ENCODE measurements around the gene FHOD1. TPM values are rescaled to one million over a fixed set of nuclear protein-coding genes. Genes with fewer than 3 reads are reported as not detected.

FHOD1 gene
- polyA plus RNA-seq, 3 donors from 2014 or later = 3.5 to 8.2 (median 4.8) TPM

- peak overlapping the region in 1 of 6 donors; percentile 41 for H3K27ac Mint-ChIP-seq
- peaks cover 0 to 4% (median 3%) of the 10 kb centered on the region in 3 donors for H3K27me3 Mint-ChIP-seq (ENCODE audit: low read depth in 3 of 3)
- peaks cover 22 to 25% of the 10 kb centered on the region in 2 donors for H3K4me1 Mint-ChIP-seq
- H3K4me3 Mint-ChIP-seq = no peak overlapping the region
- no peaks in the 10 kb centered on the region for H3K9me3 Mint-ChIP-seq
- peaks cover 11 to 20% (median 11%) of the 10 kb centered on the region in 3 donors for H3K36me3 Mint-ChIP-seq
- no peak for DNase-seq
Measured at GRCh38 chr16:67198238-67198734, 49.0 kb downstream of the FHOD1 start.

DNA sequence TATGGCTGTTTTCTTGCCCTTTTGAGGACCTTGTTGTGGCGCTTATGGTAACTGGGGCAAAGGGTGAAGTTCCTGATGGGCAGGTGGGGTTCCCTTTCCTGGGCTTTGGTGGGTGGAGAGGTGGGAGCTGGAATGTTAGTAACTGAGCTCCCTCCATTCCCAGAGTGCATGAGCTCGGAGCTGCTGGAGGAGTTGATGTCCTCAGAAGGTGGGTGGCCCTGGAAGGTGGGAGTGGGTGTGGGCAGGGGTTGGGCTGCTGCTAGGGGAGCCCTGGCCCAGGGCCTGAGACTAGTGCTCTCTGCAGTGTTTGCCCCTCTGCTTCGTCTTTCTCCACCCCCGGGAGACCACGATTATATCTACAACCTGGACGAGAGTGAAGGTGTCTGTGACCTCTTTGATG, 49.6 kb downstream of the FHOD1 start:
- Mint-ChIP-seq H3K36me3 (peaks cover 11 to 20% (median 11%) of the 10 kb centered on the region in 3 donors), H3K27me3 (ENCODE audit: low read depth in 3 of 3) (peaks cover 0 to 4% (median 3%) of the 10 kb centered on the region in 3 donors), H3K4me1 (peaks cover 28 to 31% of the 10 kb centered on the region in 2 donors), H3K9me3 (no peaks in the 10 kb centered on the region), H3K4me3 (no peak overlapping the region), H3K27ac (no peak overlapping the region)
- DNase-seq = no peak

- no peaks in the 10 kb centered on the region for H3K9me3 Mint-ChIP-seq
- H3K4me1 Mint-ChIP-seq = peaks cover 32 to 38% of the 10 kb centered on the region in 2 donors
- peaks cover 11 to 20% (median 11%) of the 10 kb centered on the region in 3 donors for H3K36me3 Mint-ChIP-seq
- DNase-seq = no peak
- peak overlapping the region in 3 of 6 donors; percentile 54 to 55 (median 54) for H3K27ac Mint-ChIP-seq
- no peak overlapping the region for H3K4me3 Mint-ChIP-seq
- H3K27me3 Mint-ChIP-seq (ENCODE audit: low read depth in 3 of 3) = peaks cover under 1 to 5% (median 4%) of the 10 kb centered on the region in 3 donors
Measured at GRCh38 chr16:67196881-67197280, 50.4 kb downstream of the FHOD1 start.

- DNase-seq = no peak
- H3K4me1 Mint-ChIP-seq = peaks cover 39 to 46% of the 10 kb centered on the region in 2 donors
- peaks cover 11 to 20% (median 11%) of the 10 kb centered on the region in 3 donors for H3K36me3 Mint-ChIP-seq
- H3K9me3 Mint-ChIP-seq = no peaks in the 10 kb centered on the region
- H3K4me3 Mint-ChIP-seq = no peak overlapping the region
- peaks cover 3 to 5% (median 4%) of the 10 kb centered on the region in 3 donors for H3K27me3 Mint-ChIP-seq (ENCODE audit: low read depth in 3 of 3)
- H3K27ac Mint-ChIP-seq = peak overlapping the region in 2 of 6 donors; percentile 32 to 66
Measured at GRCh38 chr16:67195676-67196075, 51.6 kb downstream of the FHOD1 start.

- Mint-ChIP-seq H3K4me1 (peaks cover 39 to 46% of the 10 kb centered on the region in 2 donors), H3K4me3 (peak overlapping the region; percentile 88 to 92 (median 88)), H3K27ac (peak overlapping the region in 3 of 6 donors; percentile 62 to 83 (median 77))
Measured at GRCh38 chr16:67194260-67194659, 53.0 kb downstream of the FHOD1 start.

GRCh38 chr16:67193536-67193935, 53.7 kb downstream of the FHOD1 start:
- DNase-seq = no peak
- Mint-ChIP-seq H3K9me3 (no peaks in the 10 kb centered on the region), H3K36me3 (peaks cover 11 to 20% (median 11%) of the 10 kb centered on the region in 3 donors), H3K4me3 (peak overlapping the region; percentile 88 to 92 (median 88)), H3K27ac (peak overlapping the region; percentile 62 to 88 (median 77)), H3K27me3 (ENCODE audit: low read depth in 3 of 3) (peaks cover 3 to 7% (median 5%) of the 10 kb centered on the region in 3 donors), H3K4me1 (peaks cover 39 to 46% of the 10 kb centered on the region in 2 donors)

More at GRCh38 chr16:67194260-67194659, 53.0 kb downstream of the FHOD1 start:
- peaks cover 11 to 20% (median 11%) of the 10 kb centered on the region in 3 donors for H3K36me3 Mint-ChIP-seq
- H3K9me3 Mint-ChIP-seq = no peaks in the 10 kb centered on the region
- DNase-seq = no peak
- peaks cover 3 to 7% (median 5%) of the 10 kb centered on the region in 3 donors for H3K27me3 Mint-ChIP-seq (ENCODE audit: low read depth in 3 of 3)

GRCh38 chr16:67192781-67193361, 54.4 kb downstream of the FHOD1 start:
- Mint-ChIP-seq H3K9me3 (no peaks in the 10 kb centered on the region), H3K27me3 (ENCODE audit: low read depth in 3 of 3) (peaks cover 1 to 7% (median 5%) of the 10 kb centered on the region in 3 donors), H3K27ac (peak overlapping the region; percentile 75 to 88 (median 84)), H3K4me1 (peaks cover 39 to 46% of the 10 kb centered on the region in 2 donors), H3K4me3 (peak overlapping the region; percentile 88 to 92 (median 88)), H3K36me3 (peaks cover 11 to 20% (median 11%) of the 10 kb centered on the region in 3 donors)
- no peak for DNase-seq

DNA sequence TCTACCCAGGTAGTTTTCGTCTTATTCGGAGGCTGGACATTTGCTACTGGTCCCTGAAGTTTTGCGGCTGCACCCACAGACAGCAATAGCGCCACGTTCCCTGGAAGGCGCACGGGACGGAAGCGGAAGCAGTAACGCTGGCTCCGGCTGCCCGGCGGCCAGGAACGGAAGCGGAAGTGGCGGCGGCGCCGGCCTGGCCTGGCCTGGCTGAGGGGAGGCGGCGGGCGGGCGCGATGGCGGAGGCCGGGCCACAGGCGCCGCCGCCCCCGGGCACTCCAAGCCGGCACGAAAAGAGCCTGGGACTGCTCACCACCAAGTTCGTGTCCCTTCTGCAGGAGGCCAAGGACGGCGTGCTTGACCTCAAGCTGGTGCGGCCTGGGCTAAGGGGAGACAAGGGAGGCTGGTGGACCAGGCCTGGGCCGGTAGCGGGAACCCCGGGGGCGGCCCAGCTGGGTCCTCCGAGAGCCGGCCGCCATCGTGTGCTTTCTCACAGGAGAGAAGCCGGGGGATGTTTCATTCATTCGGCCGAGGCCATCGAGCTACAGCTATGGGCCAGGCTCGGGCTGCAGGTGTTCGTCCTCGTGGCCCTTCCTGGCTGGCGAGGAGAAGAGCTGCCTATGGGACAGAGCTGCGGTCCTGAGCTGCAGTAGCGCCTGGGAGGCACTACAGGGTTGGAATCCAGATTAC, 55.1 kb downstream of the FHOD1 start, which contains the start of gene E2F4:
TSS of gene E2F4 (plus strand) at position 161 of the 687 bp plus-strand sequence. CDS start at position 234, 73 bp downstream.
- peaks cover 39 to 46% of the 10 kb centered on the region in 2 donors for H3K4me1 Mint-ChIP-seq
- H3K27me3 Mint-ChIP-seq (ENCODE audit: low read depth in 3 of 3) = peaks cover 1 to 9% (median 5%) of the 10 kb centered on the region in 3 donors
- peak within 1 kb of the TSS; percentile 75 to 93 (median 87) for H3K27ac Mint-ChIP-seq
- peak within 1 kb of the TSS; percentile 88 to 92 (median 88) for H3K4me3 Mint-ChIP-seq
- DNase-seq = peak; percentile 87 to 89 (median 88)
- peaks cover 11 to 16% (median 11%) of the 10 kb centered on the region in 3 donors for H3K36me3 Mint-ChIP-seq
- H3K9me3 Mint-ChIP-seq = no peaks in the 10 kb centered on the region

DNA sequence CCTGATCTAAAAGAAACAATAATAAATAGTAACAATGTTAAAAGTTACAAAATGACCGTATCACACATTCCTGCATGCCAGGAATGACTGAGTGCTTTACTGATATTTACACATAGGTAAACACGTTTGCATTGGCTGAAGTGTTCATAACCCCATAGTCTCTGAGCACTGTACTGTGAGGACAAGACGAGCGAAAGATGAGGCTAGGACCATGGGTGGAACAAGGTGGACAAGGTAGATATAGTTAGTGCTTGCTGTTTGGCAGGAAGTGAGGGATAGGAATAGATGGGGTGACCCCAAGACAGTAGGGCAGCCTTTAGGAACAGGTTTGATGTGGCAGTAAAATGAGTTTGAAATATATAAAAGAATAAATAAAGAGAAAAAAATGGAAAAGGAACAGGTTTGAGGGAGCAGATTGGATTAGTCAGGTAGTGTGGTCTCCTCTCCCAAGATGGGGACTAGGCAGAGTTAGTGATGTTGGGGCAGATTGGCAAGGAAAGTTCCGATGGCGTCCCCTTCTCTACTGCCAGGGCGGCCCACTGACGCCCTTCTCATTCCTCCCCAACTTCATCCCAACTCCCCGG, 55.8 kb downstream of the FHOD1 start:
- H3K27me3 Mint-ChIP-seq (ENCODE audit: low read depth in 3 of 3) = peaks cover 1 to 9% (median 5%) of the 10 kb centered on the region in 3 donors
- H3K9me3 Mint-ChIP-seq = no peaks in the 10 kb centered on the region
- peaks cover 35 to 41% of the 10 kb centered on the region in 2 donors for H3K4me1 Mint-ChIP-seq
- H3K4me3 Mint-ChIP-seq = peak overlapping the region; percentile 88 to 92 (median 88)
- H3K27ac Mint-ChIP-seq = peak overlapping the region; percentile 57 to 93 (median 87)
- no peak for DNase-seq
- peaks cover 6 to 11% (median 6%) of the 10 kb centered on the region in 3 donors for H3K36me3 Mint-ChIP-seq

DNA sequence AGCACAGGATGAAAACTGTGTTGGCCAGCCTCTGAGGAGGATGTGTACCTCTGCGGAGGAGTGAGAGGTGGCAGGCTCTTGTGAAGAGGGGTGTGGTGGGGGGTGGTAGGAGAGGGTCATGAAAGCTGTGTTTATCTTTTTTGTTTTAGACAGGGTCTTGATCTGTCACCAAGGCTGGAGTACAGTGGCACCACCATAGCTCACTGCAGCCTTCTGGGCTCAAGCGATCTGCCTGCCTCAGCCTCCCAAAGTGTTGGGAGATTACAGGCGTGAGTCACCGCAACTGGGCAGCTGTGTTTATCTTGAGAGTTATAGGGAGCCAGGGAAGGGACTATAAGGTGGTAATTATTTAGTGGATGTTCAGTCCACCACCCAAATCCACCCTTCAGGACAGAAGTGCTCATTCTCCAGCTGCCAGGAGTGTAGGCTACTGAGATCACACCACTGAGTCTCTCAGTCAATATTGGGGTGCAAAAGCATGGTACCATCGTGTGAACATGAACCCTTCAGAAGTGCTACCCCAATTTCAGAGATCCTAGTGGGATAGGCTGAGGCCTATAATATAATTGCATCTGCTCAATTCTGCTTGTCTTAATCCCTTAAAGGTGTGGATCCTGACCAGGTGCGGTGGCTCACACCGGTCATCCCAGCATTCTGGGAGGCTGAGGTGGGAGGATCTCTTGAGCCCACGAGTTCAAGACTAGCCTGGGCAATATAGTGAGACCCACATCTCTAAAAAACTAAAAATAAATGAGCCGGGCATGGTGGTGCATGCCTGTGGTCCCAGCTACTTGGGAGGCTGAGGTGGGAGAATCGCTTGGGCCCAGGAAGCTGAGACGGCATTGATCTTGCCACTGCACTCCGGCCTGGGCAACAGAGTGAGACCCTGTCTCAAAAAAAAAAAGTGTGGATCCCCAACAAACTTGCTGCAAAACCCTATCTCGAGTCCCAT, 56.6 kb downstream of the FHOD1 start:
- no peaks in the 10 kb centered on the region for H3K9me3 Mint-ChIP-seq
- no peak overlapping the region for H3K27ac Mint-ChIP-seq
- H3K4me1 Mint-ChIP-seq = peaks cover 32 to 35% of the 10 kb centered on the region in 2 donors
- peaks cover 0 to 3% (median 0%) of the 10 kb centered on the region in 3 donors for H3K36me3 Mint-ChIP-seq
- DNase-seq = no peak
- H3K4me3 Mint-ChIP-seq = peak overlapping the region in 3 of 5 donors; percentile 88 to 91 (median 88)
- peaks cover 2 to 9% (median 5%) of the 10 kb centered on the region in 3 donors for H3K27me3 Mint-ChIP-seq (ENCODE audit: low read depth in 3 of 3)

- peaks cover 7 to 10% (median 7%) of the 10 kb centered on the region in 3 donors for H3K27me3 Mint-ChIP-seq (ENCODE audit: low read depth in 3 of 3)
- no peak for DNase-seq
- no peaks in the 10 kb centered on the region for H3K9me3 Mint-ChIP-seq
- H3K4me3 Mint-ChIP-seq = peak within 1 kb of the TSS in 2 of 5 donors; percentile 88 to 91
- peaks cover 39% of the 10 kb centered on the region in 2 donors for H3K4me1 Mint-ChIP-seq
- no peaks in the 10 kb centered on the region for H3K36me3 Mint-ChIP-seq
- H3K27ac Mint-ChIP-seq = no peak within 1 kb of the TSS
Measured at GRCh38 chr16:67190041-67190440, 57.2 kb downstream of the FHOD1 start, which contains the start of gene EXOC3L1. TSS of gene EXOC3L1 (minus strand) at chr16:67190136. CDS start at chr16:67189676, 460 bp downstream.

DNA sequence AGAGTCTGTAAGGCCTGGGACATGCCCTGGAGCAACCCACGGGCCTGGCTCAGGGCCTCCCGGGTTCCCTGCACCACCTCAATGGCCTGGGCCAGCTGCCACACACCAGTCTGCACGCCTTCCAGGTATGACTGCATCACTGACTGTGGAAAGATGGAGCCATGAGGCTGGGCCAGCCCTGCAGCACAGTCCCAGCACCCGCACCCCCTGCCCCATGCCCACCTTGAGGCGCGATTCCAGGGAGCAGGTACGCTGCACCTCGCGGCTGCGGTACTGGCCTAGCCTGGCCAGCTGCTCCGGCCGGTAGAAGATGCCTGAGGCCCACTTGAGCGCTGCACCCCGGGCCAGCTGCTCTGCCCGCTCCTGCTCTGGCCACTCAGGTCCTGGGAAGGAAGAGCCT, 58.5 kb downstream of the FHOD1 start:
- no peak overlapping the region for H3K4me3 Mint-ChIP-seq
- no peak for DNase-seq
- H3K27me3 Mint-ChIP-seq (ENCODE audit: low read depth in 3 of 3) = peaks cover 7 to 10% (median 7%) of the 10 kb centered on the region in 3 donors
- peaks cover 32 to 36% of the 10 kb centered on the region in 2 donors for H3K4me1 Mint-ChIP-seq
- no peaks in the 10 kb centered on the region for H3K9me3 Mint-ChIP-seq
- H3K27ac Mint-ChIP-seq = no peak overlapping the region
- H3K36me3 Mint-ChIP-seq = no peaks in the 10 kb centered on the region

All from immature natural killer cell (primary cell).